GM18505 (cell line): Measurements from ENCODE around the gene TFAP2C.

ENCODE experiments used
- ATAC-seq: cut with Tn5 transposase; IDR thresholded peaks from one replicate; pipeline ENCODE4 v1.9.1; 2021; ENCODE audit not compliant: unreplicated experiment
- POLR2A ChIP-seq: IDR thresholded peaks from 4 replicates; pipeline ENCODE4 v1.6.1; 2011; ENCODE audit warnings: borderline replicate concordance; ENCODE audit not compliant: insufficient read depth, insufficient read length; ENCODE audit errors: extremely low read depth

Gene TFAP2C

DNA sequence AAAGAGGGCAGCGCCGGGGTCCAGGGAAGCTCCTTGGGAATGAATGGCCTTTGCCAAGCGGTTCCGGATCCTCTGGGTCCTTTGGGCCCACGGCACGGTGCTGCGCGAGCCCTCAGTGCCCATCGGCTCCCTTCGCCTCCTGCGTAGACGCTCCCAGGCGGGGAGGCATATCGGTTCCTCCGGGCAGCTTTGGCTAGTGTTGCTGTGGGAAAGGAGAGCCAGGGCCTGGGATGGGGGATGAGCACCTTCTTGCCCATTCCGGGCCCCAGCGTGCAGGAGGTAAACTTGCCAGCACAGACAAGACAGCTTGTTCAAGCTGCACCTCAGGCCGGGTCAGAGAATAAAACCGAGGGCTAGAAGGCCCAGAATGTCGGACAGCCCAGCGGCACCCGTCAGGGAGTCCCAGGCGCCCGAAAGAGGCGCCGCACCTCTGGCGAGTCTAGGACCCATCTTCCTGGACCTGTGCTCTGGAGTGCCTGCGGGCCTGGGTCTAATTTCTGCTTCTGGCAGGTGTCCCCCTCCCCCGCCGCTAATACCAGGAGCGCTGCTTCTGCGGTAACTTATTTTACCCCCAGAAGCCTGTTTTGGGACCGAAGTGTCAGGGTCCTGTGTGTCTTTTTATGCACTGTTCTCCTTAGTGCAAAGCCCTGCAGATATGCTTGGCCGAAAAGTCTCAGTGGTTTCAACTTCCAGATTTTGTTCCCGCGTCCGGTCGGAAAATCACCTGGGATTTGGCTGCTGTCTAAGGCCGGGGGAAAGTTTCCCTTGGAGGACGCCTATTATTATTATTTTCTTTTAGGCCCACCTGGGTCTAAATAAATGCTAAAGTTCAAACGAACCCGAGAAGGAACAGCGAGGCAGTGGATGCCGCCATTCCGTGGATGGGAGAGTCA is 1.7 kb upstream of the TFAP2C start:
- no peak for TF ChIP-seq POLR2A
- ATAC-seq: no peak

DNA sequence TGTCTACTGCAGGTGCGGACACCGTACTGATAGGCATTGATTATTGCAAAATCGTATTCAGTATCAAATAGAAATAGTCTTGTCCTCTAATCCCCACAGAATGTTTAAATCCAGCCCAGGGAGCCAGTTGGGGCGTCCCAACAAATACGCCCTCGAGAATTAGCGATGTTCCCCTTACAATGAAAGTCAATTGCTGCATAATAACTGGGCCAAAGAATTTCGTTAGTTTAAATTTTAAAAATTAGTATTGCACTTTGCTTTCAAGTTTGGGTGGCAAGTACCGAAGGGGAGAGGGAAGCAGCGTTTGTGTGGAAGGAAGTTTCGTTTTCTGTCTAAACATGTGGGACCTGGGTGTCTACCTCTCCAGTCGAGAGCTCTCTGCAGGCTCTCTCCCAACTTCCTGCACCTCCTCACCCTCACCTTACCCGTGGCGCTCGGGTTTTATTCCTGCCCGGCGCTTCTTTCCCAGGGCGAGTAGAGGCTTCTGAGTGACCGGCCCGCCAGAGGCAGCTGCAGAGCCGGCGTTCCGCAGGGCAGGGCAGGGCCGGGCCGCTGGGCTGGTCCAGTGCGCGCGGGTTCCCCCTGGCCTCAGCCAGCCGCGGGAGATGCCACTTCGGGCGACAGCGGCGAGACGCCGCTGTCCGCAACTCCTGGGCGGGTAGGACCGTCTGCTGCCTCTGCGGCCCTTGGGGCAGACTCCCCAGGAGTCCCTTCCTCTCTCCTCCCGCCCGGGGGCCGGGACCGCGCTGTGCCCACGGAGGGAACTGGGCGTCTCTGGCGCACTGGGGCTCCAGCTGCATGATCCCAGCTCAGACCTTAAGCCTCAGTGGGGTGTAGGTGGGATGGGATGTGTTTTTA is 862 bp upstream of the TFAP2C start:
- no peak for ATAC-seq
- no peak for TF ChIP-seq POLR2A

DNA sequence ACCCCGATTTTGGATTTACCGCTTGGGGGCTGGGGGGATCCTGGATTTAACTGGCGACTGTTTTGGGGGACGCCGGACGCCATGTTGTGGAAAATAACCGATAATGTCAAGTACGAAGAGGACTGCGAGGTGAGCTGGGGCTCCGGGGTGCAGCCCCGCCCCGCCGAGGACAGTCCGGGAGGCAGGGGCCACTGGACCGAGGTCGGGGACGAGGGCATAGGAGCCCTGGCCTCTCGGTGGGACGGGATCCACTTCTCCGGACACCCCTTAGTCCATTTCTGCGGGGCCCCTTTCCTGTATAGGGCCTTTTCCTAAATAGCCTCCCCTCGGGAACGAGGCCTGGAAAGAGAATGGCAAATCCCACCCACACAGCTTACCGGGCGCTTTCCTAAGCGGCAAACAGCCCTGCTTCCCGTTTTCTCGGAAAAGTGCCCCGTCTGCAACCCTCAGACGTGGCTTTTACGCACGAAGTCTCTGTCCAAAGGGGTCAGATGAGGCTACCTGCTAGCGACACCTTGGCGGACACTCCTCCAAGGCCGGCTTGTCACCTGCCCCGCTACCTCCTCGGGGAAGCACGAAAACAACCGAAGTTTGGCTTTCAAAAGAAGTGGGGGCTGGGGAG is 469 bp downstream of the TFAP2C start:
- no peak for TF ChIP-seq POLR2A
- no peak for ATAC-seq

GRCh38 chr20:56630086-56630493 is 984 bp downstream of the TFAP2C start:
- TF ChIP-seq POLR2A: no peak
- no peak for ATAC-seq

GRCh38 chr20:56630506-56631317 is 1.6 kb downstream of the TFAP2C start:
- no peak for TF ChIP-seq POLR2A

DNA sequence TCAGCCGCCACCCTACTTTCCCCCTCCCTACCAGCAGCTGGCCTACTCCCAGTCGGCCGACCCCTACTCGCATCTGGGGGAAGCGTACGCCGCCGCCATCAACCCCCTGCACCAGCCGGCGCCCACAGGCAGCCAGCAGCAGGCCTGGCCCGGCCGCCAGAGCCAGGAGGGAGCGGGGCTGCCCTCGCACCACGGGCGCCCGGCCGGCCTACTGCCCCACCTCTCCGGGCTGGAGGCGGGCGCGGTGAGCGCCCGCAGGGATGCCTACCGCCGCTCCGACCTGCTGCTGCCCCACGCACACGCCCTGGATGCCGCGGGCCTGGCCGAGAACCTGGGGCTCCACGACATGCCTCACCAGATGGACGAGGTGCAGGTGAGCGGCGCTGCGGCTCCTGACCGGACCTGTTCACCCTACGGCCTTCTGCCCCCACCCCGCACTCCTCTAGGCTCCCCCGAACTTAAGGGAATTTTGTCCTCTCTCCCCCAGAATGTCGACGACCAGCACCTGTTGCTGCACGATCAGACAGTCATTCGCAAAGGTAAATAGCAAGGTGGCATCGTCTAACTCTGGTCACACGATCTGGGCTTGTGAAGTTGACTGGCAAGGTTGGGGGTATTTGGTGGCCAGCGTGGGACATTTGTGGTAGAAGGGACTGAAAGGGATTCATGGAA is 2.3 kb downstream of the TFAP2C start:
- TF ChIP-seq POLR2A: no peak
- no peak for ATAC-seq

More at GRCh38 chr20:56630506-56631317, 1.6 kb downstream of the TFAP2C start:
- ATAC-seq: no peak

- no peak for TF ChIP-seq POLR2A
- ATAC-seq: no peak
These were observed 2.9 kb downstream of the TFAP2C start for GRCh38 chr20:56631990-56632327.

DNA sequence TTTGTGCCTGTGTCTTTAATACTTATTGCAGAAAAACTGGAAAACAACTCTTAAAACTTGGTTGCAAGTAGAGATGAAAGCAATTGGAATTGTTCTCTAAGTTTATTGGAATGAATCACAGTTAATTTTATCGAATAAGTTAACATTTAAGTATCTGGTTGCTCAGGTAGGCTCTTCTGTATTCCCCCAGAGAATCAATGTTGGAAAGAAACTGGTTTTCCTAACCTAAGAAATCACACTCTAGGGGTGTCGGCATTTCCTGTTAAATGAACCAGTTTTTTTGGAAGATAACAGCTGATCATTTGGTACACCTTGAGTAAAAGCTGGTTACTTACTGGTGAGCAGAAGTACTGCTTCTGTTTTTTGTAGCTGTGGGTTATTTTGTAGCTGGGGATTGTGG is 5.2 kb downstream of the TFAP2C start:
- ATAC-seq: no peak
- TF ChIP-seq POLR2A: no peak

DNA sequence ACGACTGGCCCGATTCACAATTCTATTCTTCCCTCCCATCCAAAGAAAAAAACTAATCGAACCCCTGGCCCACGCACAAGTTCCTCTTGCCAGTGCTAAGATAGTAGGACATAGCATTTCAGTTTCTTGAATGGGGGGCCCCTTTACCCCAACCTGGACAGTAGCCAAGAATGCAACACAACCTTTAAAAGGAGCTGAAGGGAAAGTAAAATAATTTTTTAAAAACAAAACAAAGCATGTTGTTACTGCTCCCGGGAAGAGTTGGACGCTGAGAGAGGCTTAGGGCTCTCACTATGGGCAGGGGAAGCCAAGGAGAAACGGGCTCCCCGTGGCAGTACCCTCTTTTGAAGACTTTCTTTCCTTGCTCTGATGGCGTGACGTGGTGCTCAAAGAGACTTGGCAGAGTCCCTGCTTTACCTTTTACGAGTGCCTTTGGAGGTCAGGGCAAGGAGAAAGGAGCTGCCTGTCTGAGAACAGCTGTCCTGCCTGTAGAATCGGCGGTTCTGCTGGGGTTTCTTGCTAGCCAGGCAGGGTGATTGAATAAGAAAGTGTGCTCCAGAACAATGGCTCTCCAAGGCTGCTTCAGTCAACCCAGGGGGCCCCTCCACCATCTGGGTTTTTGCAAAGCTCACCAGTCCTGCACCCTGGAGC is 5.8 kb downstream of the TFAP2C start:
- no peak for ATAC-seq

GRCh38 chr20:56636716-56637115 is 7.6 kb downstream of the TFAP2C start:
- no peak for ATAC-seq
- no peak for TF ChIP-seq POLR2A

More for the DNA sequence above, 5.8 kb downstream of the TFAP2C start:
- TF ChIP-seq POLR2A: no peak

DNA sequence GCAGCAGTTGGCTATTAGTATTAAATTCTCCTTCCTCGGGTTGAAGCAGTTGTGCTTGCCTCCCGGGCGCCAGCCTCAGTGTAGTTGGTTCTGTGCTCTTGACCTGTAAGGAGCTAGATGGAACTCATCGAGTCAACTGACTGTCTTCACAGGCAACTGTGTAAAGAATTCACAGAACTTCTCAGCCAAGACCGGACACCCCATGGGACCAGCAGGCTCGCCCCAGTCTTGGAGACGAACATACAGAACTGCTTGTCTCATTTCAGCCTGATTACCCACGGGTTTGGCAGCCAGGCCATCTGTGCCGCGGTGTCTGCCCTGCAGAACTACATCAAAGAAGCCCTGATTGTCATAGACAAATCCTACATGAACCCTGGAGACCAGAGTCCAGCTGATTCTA is 8.5 kb downstream of the TFAP2C start:
- no peak for TF ChIP-seq POLR2A
- no peak for ATAC-seq

- ATAC-seq: no peak
- TF ChIP-seq POLR2A: no peak
These were observed 17.5 kb downstream of the TFAP2C start for GRCh38 chr20:56646599-56646998.
